Measurements from ENCODE around the gene RAD23A.

GRCh38 chr19:12937927-12938778 lies 7.5 kb upstream of the RAD23A start, which contains the start of gene CALR:
- TF ChIP-seq CTCF (IDR thresholded peaks at IDR 0.05) (no peak), POLR2A (IDR thresholded peaks at IDR 0.05; ENCODE audit: low read length) (peak; percentile 93), CEBPB (IDR thresholded peaks at IDR 0.05) (no peak), HOXA7 (CRISPR knock-in tag; IDR thresholded peaks at IDR 0.05) (no peak), KDM5A (IDR thresholded peaks at IDR 0.05) (no peak), MAX (IDR thresholded peaks at IDR 0.05) (peak; percentile 81), PHF8 (IDR thresholded peaks at IDR 0.05; ENCODE audit: borderline replicate concordance, low read depth) (peak; percentile 95), RFX5 (IDR thresholded peaks at IDR 0.05) (no peak), TP53 (CRISPR knock-in tag; IDR thresholded peaks at IDR 0.05) (no peak), NR3C1 (IDR thresholded peaks at IDR 0.05) (no peak), SMC3 (IDR thresholded peaks at IDR 0.05) (no peak)

All from A549 (cell line).